Colon (tissue), 2 donors: ENCODE results near the gene EIF4G1.
"Not testable (repeated sequence)": the region's sequence is repeated elsewhere in the genome, so short reads cannot be mapped to it uniquely, and the experiment has no call there.

ENCODE experiments used
- FAIRE-seq: peaks from 2 replicates; lab custom pipeline; 2012; peaks lifted over from hg19 to GRCh38; lab: Jason Lieb, UNC
- donor health status: control.
- donor health status: control.

The EIF4G1 gene, protein sequence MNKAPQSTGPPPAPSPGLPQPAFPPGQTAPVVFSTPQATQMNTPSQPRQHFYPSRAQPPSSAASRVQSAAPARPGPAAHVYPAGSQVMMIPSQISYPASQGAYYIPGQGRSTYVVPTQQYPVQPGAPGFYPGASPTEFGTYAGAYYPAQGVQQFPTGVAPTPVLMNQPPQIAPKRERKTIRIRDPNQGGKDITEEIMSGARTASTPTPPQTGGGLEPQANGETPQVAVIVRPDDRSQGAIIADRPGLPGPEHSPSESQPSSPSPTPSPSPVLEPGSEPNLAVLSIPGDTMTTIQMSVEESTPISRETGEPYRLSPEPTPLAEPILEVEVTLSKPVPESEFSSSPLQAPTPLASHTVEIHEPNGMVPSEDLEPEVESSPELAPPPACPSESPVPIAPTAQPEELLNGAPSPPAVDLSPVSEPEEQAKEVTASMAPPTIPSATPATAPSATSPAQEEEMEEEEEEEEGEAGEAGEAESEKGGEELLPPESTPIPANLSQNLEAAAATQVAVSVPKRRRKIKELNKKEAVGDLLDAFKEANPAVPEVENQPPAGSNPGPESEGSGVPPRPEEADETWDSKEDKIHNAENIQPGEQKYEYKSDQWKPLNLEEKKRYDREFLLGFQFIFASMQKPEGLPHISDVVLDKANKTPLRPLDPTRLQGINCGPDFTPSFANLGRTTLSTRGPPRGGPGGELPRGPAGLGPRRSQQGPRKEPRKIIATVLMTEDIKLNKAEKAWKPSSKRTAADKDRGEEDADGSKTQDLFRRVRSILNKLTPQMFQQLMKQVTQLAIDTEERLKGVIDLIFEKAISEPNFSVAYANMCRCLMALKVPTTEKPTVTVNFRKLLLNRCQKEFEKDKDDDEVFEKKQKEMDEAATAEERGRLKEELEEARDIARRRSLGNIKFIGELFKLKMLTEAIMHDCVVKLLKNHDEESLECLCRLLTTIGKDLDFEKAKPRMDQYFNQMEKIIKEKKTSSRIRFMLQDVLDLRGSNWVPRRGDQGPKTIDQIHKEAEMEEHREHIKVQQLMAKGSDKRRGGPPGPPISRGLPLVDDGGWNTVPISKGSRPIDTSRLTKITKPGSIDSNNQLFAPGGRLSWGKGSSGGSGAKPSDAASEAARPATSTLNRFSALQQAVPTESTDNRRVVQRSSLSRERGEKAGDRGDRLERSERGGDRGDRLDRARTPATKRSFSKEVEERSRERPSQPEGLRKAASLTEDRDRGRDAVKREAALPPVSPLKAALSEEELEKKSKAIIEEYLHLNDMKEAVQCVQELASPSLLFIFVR (N-terminal part only)

DNA sequence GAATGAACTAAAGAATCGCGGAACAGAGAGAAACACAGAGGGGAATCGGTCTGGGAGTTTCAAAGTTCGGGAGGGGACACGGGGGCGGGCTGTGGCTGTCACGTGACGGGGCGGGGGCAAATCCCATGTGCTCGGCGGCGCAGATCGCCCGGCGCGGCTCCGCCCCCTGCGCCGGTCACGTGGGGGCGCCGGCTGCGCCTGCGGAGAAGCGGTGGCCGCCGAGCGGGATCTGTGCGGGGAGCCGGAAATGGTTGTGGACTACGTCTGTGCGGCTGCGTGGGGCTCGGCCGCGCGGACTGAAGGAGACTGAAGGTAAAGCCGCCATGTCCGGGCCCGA is at the start of gene EIF4G1:
EIF4G1 (plus strand) TSS at position 244 of the 337 bp plus-strand sequence. CDS start 1,191 bp downstream, outside the sequence.
- no peak for FAIRE-seq

DNA sequence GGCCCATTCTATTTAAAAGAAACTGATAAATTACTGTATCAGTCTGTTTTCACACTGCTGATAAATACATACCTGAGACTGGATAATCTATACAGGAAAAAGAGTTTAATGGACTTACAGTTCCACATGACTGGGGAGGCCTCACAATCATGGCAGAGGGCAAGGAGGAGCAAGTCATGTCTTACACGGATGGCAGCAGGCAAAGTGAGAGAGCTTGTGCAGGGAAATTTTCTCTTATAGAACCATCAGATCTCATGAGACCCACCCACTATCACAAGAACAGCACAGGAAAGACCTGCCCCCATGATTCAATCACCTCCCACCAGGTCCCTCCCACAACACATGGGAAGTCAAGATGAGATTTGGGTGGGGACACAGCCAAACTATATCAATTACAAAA is 47.2 kb upstream of the EIF4G1 start:
- not testable (repeated sequence) for FAIRE-seq

DNA sequence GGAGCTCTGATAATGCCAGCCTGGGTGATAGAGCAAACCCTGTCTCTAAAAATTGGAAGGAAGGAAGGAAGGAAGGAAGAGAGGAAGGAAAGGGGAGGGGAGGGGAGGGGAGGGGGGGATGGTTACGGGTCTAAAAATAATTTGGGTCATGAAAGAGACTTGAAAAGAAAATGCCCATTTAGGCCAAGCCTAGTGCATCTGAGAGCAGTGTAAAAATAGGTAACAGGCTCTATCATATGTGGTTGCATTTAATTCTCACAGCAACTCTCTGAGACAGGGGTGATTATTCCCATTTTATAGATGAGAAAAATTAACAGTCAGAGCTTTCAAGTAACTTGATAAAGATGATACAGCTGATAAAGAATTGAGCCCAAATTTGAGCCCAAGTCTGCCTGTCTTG is 42.1 kb upstream of the EIF4G1 start:
- FAIRE-seq: no peak

DNA sequence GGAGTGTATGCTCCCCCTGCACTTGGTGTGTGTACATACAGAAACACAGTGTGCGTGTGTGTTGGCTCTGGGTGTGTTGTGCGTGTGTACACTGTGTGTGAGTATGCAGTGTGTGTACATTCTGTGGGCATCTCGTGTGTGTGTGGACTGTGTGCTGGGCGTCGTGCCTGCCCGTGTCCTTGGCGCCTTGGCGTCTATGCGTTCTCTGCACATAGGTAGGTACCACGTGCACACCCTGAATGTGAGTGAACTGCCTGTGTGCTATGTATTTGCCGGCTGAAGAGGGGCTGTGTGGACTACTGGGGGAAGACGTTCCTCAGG is 39.1 kb upstream of the EIF4G1 start:
- FAIRE-seq: no peak

DNA sequence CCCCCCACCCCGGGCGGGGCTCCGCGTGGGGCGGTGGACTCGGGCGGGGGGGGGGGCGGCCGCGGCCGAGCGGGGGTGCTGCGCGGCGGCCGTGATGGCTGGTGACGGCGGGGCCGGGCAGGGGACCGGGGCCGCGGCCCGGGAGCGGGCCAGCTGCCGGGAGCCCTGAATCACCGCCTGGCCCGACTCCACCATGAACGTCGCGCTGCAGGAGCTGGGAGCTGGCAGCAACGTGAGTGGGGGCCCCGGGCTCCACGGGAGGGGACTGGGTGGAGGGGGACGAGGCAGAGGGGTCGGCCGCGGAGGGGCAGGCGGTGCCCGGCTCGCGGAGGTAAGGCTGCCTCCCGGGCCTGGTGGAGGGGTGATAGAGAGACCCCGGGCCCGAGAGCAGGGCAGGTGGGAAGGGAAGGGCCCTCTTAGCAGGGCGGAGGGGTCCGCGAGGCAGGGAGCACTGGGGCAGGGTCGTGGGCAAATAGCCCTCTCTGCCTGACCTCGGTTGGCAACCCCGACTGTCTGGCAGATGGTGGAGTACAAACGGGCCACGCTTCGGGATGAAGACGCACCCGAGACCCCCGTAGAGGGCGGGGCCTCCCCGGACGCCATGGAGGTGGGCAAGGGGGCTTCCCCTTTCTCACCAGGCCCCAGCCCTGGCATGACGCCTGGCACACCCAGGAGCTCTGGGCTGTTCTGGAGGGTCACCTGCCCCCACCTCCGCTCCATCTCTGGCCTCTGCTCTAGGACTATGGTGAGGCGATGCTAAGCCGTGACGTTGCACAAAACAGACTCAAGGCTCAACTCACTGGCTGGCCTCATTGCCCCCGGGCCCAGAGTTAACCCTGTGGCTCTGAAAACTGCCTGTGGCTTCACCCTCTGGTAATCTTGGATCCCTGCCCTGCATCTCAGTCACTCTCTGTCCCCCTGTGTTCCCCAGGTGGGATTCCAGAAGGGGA is 38.2 kb upstream of the EIF4G1 start, which contains the start of gene ECE2:
ECE2 (plus strand) TSS at position 62 of the 950 bp plus-strand sequence; CDS start at position 194, 132 bp downstream.
- FAIRE-seq: no peak

DNA sequence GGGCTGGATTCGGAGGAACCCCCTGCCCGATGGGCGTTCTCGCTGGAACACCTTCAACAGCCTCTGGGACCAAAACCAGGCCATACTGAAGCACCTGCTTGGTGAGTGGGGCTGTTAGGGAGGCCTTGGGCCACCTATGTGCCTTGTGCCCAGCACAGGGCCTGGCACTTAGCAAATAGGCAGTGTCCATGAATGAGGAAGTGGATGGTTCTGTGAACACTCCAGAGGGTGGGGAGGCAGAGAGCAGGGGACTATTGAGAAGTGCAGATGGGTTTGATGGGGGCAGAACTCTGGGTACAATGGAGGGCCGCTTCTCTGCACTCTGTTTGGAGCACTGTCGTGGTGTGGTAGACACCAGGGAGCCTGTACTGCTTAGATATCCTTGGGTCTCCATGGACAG is 37.0 kb upstream of the EIF4G1 start:
- FAIRE-seq: no peak

DNA sequence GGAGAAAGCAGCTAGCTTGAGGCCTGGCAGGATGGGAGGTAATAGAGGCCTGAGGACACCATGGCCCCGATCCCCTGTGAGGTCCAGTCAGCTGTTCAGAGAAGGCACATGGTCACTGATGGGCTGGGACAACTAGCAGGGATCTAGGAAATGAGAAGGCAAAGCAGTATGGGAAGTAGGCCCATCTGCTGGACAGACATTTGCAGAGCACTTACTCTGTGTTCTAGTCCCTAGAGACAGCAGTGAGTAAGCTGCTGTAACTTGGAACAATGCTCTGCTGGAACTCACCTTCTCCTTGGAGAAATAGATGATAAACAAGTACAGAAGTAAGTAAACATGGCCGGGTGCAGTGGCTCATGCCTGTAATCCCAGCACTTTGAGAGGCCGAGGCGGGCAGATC is 31.5 kb upstream of the EIF4G1 start:
- FAIRE-seq: no peak

DNA sequence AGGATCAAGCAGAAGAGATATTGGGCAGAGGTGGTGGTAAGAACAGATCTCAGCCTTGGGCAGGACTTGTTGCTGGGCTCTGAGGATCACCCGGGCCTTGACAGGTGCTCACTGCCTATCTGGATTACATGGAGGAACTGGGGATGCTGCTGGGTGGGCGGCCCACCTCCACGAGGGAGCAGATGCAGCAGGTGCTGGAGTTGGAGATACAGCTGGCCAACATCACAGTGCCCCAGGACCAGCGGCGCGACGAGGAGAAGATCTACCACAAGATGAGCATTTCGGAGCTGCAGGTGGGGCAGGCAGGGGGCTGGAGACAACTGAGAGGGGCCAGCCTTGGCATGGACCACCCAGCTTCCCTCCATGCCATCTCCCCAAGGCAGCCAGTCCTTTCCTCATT is 30.7 kb upstream of the EIF4G1 start:
- FAIRE-seq: no peak

DNA sequence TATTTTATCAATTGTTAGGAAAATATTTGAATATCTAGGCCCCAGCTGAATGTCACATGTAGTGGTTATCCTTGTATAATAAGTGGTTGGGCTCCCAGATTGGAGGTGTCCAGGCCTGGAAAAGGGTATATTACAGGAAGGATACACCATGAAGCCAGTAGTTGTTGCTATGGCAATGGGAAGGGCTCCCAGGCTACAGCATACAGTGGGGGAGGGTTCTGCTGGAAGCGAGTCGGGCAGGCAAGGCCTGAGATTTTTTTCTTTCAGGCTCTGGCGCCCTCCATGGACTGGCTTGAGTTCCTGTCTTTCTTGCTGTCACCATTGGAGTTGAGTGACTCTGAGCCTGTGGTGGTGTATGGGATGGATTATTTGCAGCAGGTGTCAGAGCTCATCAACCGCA is 29.7 kb upstream of the EIF4G1 start:
- FAIRE-seq: no peak

DNA sequence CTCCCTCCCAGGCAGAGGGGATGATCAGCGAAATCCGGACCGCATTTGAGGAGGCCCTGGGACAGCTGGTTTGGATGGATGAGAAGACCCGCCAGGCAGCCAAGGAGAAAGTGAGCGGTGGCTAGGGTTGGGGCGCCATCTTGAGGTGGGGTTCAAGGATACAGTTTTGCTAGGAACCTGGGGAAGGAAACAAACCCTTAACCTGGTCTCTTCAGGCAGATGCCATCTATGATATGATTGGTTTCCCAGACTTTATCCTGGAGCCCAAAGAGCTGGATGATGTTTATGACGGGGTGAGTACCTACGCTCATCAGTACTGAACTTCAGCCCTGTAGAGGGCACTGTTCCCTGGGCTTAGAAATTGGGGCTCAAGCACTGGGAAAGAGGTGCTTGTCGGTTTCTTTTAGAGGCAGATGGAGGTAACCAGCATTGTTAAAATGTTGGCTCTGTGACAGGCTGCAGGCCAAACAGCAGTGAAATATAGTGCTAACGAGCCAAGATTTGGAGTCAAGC is 24.9 kb upstream of the EIF4G1 start:
- no peak for FAIRE-seq

DNA sequence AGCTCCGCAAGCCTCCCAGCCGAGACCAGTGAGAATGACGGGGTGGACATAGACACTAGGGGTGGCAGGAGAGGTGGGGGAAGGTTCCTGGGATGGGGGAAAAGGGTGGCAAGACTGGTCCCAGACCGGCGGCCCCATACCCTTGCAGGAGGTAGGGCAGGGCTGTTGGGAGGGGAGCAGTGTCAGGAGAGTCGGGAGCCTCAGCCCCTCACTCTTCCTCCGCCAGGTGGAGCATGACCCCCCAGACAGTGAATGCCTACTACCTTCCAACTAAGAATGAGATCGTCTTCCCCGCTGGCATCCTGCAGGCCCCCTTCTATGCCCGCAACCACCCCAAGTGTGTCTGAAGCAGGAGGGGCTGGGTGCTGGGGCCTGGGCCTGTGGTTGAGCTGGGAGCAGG is 24.1 kb upstream of the EIF4G1 start:
- no peak for FAIRE-seq

DNA sequence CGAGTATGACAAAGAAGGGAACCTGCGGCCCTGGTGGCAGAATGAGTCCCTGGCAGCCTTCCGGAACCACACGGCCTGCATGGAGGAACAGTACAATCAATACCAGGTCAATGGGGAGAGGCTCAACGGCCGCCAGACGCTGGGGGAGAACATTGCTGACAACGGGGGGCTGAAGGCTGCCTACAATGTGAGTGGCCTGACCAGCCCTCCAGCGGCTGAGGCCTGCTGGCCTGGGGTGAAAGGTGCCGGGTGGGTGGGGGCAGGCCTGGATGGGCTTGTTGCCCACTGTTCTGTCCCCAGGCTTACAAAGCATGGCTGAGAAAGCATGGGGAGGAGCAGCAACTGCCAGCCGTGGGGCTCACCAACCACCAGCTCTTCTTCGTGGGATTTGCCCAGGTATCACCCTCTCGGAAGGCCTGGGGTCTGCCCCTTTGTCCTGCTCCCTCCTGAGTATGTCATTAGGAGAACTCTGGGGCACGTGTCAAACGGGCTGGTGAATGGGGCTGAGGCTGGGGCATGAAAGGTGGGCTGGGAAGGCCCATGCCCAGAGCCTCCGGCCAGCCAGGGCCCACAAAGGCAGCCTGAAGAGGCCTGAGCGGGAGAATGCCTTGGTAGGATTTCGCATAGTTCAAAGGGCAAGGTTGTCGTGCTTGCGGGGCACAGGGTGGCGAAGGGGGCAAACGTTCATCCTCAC is 23.2 kb upstream of the EIF4G1 start:
- no peak for FAIRE-seq

DNA sequence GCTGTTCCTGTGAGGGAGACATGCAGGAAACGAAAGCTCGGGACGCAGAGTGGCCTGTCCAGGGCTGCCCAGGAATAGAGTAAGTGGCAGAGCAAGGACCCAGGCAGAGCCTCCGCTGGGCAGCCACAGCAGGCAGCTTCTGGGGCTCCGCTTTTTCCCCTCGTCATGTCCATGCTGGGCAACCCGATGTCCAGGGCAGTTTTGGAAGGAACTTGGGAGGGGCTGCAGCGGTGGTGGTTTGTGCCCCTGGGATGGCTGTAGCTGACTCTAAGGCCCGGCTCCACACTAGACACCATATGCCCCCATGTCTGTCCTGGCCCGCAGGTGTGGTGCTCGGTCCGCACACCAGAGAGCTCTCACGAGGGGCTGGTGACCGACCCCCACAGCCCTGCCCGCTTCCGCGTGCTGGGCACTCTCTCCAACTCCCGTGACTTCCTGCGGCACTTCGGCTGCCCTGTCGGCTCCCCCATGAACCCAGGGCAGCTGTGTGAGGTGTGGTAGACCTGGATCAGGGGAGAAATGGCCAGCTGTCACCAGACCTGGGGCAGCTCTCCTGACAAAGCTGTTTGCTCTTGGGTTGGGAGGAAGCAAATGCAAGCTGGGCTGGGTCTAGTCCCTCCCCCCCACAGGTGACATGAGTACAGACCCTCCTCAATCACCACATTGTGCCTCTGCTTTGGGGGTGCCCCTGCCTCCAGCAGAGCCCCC is 22.5 kb upstream of the EIF4G1 start:
- no peak for FAIRE-seq

DNA sequence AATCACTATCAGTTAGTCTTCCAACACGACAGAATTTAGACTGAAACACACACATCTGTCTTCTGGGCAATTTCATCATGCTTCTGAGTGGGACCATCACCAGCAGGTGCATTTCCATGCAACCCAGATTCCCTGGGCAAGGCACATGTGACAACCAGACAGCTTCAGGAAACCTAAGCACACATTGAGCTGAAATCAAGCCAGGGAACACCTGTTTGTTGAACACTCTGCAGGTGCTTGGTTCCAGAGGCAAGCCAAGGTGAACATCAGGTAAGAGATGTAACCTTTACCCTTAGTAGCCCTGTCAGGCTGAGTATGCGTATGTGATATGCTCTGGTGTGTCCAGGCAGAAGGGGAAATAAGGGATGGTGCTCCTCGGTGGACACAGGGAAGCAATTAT is 18.6 kb upstream of the EIF4G1 start:
- FAIRE-seq: no peak

DNA sequence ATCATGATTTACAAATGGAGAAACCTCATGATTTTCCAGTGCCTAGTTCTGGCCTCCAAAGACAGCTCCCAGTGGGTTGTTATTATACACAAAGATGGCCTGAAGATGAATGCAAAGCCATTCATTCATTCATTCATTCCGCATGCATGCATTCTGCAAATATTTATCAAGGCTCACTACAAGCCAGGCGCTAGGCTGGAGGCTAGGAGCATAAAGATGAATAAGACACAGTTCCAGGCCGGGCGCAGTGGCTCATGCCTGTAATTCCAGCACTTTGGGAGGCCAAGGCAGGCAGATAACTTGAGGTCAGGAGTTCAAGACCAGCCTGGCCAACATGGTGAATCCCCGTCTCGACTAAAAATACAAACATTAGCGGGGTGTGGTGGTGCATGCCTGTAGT is 17.8 kb upstream of the EIF4G1 start:
- FAIRE-seq: no peak

DNA sequence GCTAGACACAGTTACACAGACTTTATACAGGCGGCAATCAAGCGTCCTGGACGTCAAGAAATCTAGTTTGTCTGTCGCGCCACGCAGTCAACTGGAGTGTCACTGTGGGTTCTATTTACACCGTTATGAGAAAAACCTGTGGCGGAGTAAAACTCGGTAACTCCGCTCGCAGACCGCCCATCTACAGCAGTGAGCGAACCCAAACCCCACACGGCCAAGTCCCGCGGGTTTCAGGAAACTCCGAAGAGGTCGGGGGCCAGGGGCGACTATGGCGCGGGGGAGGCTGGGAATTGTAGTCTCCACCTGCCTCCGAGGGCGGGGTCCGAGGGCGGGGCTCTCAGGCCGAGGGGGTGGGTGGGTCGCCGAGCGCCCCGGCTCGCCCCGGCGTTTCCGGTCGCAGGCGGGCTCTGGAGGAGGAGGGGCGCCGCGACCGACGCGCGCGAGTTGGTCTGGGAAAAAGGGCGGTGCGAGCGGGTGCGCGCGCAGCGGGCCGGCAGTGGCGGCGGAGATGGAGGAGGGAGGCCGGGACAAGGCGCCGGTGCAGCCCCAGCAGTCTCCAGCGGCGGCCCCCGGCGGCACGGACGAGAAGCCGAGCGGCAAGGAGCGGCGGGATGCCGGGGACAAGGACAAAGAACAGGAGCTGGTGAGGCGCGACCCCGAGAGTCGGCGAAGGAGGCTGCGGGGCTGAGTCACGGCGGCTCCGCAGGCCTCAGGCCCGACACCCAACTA is 15.5 kb upstream of the EIF4G1 start, which contains the start of gene PSMD2:
PSMD2 (plus strand) TSS at position 483 of the 729 bp plus-strand sequence; CDS start at position 509, 26 bp downstream.
- no peak for FAIRE-seq

DNA sequence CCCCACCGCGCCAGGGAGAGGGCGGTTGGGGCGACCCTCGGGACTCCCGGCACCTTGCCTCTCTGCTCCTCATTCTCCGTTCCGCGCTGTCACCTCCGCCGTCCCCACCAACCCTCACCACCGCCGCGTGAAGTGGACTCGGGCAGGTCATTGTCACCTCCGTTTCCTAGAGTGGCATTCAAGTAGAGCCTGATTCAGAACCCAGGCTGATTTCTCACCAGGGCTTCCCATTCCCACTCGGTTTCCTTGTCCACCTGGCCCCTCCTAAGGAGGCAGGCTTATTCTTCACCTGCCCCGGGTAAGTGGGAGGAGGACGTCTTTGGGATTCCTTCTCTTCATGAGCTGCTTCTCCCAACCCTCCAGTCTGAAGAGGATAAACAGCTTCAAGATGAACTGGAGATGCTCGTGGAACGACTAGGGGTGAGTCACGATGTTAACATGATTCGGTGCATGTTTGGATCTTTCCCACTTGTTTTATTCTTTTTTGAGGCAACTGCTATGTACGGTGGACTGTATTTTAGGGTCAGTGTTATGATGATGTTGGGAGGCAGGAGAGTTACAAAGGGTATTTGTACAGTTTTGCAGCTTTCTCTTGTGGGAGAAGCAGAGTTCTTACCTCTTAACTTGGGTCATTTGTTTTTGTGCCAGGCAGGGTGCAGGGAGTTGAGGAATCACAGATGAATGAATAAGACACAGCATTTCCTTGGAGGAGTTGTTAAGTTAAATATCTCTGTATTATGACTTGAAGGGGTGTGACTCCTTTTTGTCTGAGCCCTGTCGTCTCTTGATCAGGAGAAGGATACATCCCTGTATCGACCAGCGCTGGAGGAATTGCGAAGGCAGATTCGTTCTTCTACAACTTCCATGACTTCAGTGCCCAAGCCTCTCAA is 14.7 kb upstream of the EIF4G1 start:
- no peak for FAIRE-seq

DNA sequence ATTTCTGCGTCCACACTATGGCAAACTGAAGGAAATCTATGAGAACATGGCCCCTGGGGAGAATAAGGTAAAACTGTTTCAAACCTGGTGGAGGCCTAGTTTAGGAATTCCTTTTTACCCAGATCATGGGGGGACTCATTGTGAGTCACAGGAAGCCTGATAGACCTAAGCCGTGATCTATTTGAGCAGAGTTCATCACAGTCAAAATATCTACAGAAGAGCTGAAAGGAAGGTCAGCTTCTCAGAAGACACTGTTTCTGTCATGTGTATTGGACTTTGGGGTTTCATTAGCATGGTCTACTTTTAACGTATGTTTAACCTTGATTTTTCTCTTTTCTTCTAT is 14.1 kb upstream of the EIF4G1 start:
- no peak for FAIRE-seq
